BE2C (cell line): Measurements from ENCODE around the gene CSKMT.
A peak's percentile ranks its signal among the peaks of the same experiment; 100 is the strongest.

Experiments used
- DNase-seq: peaks from one replicate; pipeline ENCODE4 v3.0.0-alpha.2; 2020
- H3K27me3 ChIP-seq: fragments of 250-450 bp; sonication (Bioruptor Pico); 2 replicates; pipeline ENCODE4 v1.5.1; 2020; ENCODE audit warnings: mild to moderate bottlenecking
- H3K36me3 ChIP-seq: fragments of 250-450 bp; sonication (Bioruptor Pico); 2 replicates; pipeline ENCODE4 v1.5.1; 2020; ENCODE audit warnings: mild to moderate bottlenecking
- H3K4me1 ChIP-seq: fragments of 250-450 bp; sonication (Bioruptor Pico); 2 replicates; pipeline ENCODE4 v1.5.1; 2020
- H3K4me3 ChIP-seq: 2 replicates; pipeline ENCODE4 v1.5.1; 2011; ENCODE audit warnings: low read depth, low read length
- H3K9me3 ChIP-seq: fragments of 250-450 bp; sonication (Bioruptor Pico); 2 replicates; pipeline ENCODE4 v1.5.1; 2020
- TF ChIP-seq, protein P1 (sequence below): IDR thresholded peaks from 2 replicates; pipeline ENCODE4 v1.5.1; 2012; ENCODE audit warnings: mild to moderate bottlenecking, low read depth, low read length

CSKMT gene

DNA sequence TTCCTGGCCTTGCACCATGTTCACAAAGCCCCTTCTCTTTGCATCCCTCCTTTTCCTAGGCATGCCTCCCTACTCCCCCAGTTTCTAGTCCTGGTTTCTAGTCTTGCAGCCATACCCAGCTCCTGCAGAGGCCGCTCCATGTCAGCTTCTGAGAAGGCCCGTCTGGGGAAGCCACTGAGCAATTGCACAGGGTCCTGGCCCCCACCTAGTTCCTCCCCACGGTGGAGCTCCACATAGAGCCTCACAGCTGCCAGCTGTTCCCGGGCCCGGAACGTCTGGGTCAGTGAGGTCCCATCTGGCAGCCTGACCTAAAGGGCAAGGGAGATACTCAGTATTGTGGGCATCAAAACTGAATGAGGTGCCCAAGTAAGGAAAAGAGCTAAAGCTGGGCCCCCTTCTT is 11.6 kb downstream of the CSKMT start:
- TF ChIP-seq, protein P1, sequence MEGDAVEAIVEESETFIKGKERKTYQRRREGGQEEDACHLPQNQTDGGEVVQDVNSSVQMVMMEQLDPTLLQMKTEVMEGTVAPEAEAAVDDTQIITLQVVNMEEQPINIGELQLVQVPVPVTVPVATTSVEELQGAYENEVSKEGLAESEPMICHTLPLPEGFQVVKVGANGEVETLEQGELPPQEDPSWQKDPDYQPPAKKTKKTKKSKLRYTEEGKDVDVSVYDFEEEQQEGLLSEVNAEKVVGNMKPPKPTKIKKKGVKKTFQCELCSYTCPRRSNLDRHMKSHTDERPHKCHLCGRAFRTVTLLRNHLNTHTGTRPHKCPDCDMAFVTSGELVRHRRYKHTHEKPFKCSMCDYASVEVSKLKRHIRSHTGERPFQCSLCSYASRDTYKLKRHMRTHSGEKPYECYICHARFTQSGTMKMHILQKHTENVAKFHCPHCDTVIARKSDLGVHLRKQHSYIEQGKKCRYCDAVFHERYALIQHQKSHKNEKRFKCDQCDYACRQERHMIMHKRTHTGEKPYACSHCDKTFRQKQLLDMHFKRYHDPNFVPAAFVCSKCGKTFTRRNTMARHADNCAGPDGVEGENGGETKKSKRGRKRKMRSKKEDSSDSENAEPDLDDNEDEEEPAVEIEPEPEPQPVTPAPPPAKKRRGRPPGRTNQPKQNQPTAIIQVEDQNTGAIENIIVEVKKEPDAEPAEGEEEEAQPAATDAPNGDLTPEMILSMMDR, result no peak; the same call in 1 of the 2 replicates
- H3K36me3 ChIP-seq, result peaks cover 10% of the 10 kb centered on the region

DNA sequence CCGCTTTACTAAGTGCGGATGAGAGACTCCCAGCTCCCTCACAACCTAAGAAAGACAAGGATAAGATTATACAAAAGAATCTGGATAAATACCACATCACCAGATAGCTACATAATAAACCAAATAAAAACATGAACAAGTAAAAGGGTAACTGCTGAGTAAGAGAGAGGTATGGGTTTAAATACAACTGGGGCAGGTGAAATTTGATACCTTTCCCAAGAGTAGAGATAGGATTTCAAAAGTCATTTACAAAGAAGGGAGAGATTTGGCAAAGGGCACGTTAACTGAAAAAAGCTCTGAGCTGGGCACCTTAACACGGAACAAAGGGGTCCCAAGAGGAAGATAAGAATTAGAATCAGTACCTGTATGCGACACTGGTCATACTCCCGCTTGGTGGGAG is 12.0 kb downstream of the CSKMT start:
- DNase-seq, result no peak
- TF ChIP-seq, protein P1, result no peak
- no peaks in the 10 kb centered on the region; the same call in 1 of the 2 replicates for H3K4me1 ChIP-seq
- H3K9me3 ChIP-seq, result no peaks in the 10 kb centered on the region
- H3K27me3 ChIP-seq, result no peaks in the 10 kb centered on the region
- no peak overlapping the region for H3K4me3 ChIP-seq
- H3K36me3 ChIP-seq, result peaks cover 10% of the 10 kb centered on the region

More for the DNA sequence above, 11.6 kb downstream of the CSKMT start:
- no peaks in the 10 kb centered on the region for H3K9me3 ChIP-seq
- no peaks in the 10 kb centered on the region; the same call in 1 of the 2 replicates for H3K4me1 ChIP-seq
- DNase-seq, result no peak
- no peak overlapping the region for H3K4me3 ChIP-seq
- no peaks in the 10 kb centered on the region for H3K27me3 ChIP-seq

- Histone ChIP-seq H3K36me3 (peaks cover 10% of the 10 kb centered on the region), H3K4me1 (no peaks in the 10 kb centered on the region; the same call in 1 of the 2 replicates), H3K9me3 (no peaks in the 10 kb centered on the region), H3K4me3 (peak overlapping the region; percentile 84), H3K27me3 (no peaks in the 10 kb centered on the region)
- TF ChIP-seq, protein P1, result no peak
- DNase-seq, result no peak
Observed at GRCh38 chr11:62677714-62678113, 12.6 kb downstream of the CSKMT start.

DNA sequence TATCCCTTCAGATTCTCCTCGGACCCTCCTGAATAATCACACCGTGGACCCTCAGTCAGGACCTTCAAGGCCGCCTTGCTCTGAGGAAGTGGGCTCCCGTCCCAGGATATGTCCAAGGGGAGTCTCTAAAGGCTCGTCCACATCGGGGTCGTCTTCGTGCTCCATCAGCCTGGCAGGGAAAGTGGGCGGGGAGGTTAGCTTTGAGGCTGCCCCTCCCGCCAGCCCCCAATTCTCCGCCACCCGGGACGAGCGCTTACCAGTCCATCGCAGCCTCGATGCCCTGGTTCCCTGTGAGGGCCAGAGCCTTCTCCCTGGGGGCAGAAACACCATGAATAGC is 13.3 kb downstream of the CSKMT start:
- peak overlapping the region; percentile 84 for H3K4me3 ChIP-seq
- no peaks in the 10 kb centered on the region for H3K9me3 ChIP-seq
- H3K4me1 ChIP-seq, result no peaks in the 10 kb centered on the region; the same call in 1 of the 2 replicates
- TF ChIP-seq, protein P1, result no peak
- peaks cover 10% of the 10 kb centered on the region for H3K36me3 ChIP-seq
- H3K27me3 ChIP-seq, result no peaks in the 10 kb centered on the region
- no peak for DNase-seq

DNA sequence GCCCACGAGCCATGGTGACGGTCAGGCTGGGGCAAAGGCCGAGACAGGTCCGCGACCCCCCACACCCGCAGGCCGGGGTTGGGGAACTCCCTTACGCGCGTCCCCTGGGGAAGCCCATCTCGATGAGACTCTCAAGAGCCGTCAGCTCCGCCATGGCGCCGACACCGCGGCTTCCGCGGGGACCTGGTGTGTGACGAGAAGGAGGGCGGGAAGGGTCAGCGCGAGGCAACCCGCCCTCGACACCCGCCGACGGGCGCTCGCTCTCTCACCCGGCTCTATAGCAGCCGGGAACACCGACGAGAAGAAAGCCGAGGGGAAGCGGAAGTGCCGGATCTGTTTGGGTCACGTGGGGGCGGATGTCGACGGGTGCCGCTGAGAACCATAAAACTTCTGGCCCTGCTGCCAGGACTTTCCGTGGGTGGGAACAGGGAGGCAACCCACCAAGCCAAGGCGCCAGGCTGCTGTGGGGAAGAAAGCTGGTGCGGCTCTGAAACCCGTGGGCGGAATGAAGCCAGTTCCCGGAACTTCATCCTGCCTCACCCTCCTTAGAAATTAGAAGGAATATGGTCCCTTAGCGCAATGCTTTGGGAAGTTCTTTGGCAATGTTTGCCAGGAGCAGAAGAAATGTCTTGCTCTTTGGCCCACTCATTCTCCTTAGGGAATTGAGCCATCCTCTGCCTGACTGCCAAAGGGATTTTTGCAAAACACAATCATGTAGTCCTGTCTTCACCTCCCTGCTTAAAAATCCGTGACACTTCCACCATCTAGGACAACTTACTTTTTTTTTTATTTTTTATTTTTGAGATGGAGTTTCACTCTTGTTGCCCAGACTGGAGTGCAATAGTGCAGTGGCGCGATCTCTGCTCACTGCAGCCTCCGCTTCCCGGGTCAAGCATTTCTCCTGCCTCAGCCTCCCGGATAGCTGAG is 13.9 kb downstream of the CSKMT start, which contains the start of gene UBXN1:
TSS of gene UBXN1 (minus strand) at position 304 of the 927 bp plus-strand sequence. CDS start at position 154, 150 bp downstream.
- H3K27me3 ChIP-seq, result no peaks in the 10 kb centered on the region
- TF ChIP-seq, protein P1, result no peak
- no peaks in the 10 kb centered on the region for H3K9me3 ChIP-seq
- peak; percentile 80 for DNase-seq
- H3K4me1 ChIP-seq, result no peaks in the 10 kb centered on the region; the same call in 1 of the 2 replicates
- peaks cover 6% of the 10 kb centered on the region for H3K36me3 ChIP-seq
- peak within 1 kb of the TSS; percentile 84 for H3K4me3 ChIP-seq

- Histone ChIP-seq H3K4me1 (no peaks in the 10 kb centered on the region; the same call in 1 of the 2 replicates), H3K27me3 (no peaks in the 10 kb centered on the region), H3K4me3 (no peak overlapping the region), H3K36me3 (peaks cover 3% of the 10 kb centered on the region; the same call in 1 of the 2 replicates), H3K9me3 (no peaks in the 10 kb centered on the region)
- TF ChIP-seq, protein P1, result peak; percentile 61
- DNase-seq, result peak; percentile 56
Observed at GRCh38 chr11:62680825-62681240, 15.7 kb downstream of the CSKMT start.
